ENCODE results near the gene PCSK6. TPM values are rescaled to one million over a fixed set of nuclear protein-coding genes. Genes with fewer than 3 reads are reported as not detected.

Gene PCSK6
- total RNA-seq, 1 donor from 2014 or later: 1.8 TPM

GRCh38 chr15:101413239-101413638 lies 76.3 kb downstream of the PCSK6 start:
- DNase-seq (ENCODE audit: low spot score, unreplicated experiment): no peak
- H3K4me3 Mint-ChIP-seq (ENCODE audit: low read depth): no peak overlapping the region
- H3K27me3 Mint-ChIP-seq: peaks cover 7% of the 10 kb centered on the region
- H3K9me3 Mint-ChIP-seq (ENCODE audit: low read depth): peaks cover 9% of the 10 kb centered on the region
- no peaks in the 10 kb centered on the region for H3K36me3 Mint-ChIP-seq (ENCODE audit: insufficient read depth)
- no peaks in the 10 kb centered on the region for H3K4me1 Mint-ChIP-seq (ENCODE audit: low read depth)
- TF ChIP-seq CTCF (IDR thresholded peaks at IDR 0.05; ENCODE audit: unreplicated experiment): peak; percentile 17
- no peak overlapping the region for H3K27ac Mint-ChIP-seq

GRCh38 chr15:101411581-101411980 lies 77.9 kb downstream of the PCSK6 start:
- Mint-ChIP-seq H3K4me3 (ENCODE audit: low read depth) (no peak overlapping the region), H3K27me3 (peaks cover 9% of the 10 kb centered on the region), H3K36me3 (ENCODE audit: insufficient read depth) (no peaks in the 10 kb centered on the region), H3K4me1 (ENCODE audit: low read depth) (no peaks in the 10 kb centered on the region), H3K9me3 (ENCODE audit: low read depth) (peaks cover 7% of the 10 kb centered on the region), H3K27ac (no peak overlapping the region)
- no peak for DNase-seq (ENCODE audit: low spot score, unreplicated experiment)
- TF ChIP-seq CTCF (IDR thresholded peaks at IDR 0.05; ENCODE audit: unreplicated experiment): no peak

DNA sequence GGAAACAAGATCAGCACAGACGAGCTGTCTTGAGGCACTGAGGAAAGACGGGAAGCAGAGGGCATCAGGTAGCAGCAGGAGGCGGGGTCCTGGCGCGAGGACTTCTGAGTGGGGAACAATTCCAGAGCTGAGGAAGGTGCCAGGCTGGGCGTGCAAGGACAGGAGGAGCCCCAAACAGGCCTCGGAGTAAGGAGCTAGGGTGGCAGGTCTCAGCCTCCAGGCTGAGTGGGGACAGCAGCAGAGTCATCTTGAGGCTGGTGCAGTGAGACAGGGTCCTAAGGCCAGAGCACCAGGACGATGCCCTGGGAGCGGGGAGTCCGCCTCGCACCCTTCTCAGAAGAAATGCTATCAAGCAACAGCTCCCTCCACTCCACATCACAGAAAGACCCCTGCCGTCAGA lies 78.4 kb downstream of the PCSK6 start:
- peaks cover 5% of the 10 kb centered on the region for H3K9me3 Mint-ChIP-seq (ENCODE audit: low read depth)
- TF ChIP-seq CTCF (IDR thresholded peaks at IDR 0.05; ENCODE audit: unreplicated experiment): no peak
- H3K4me1 Mint-ChIP-seq (ENCODE audit: low read depth): no peaks in the 10 kb centered on the region
- H3K27me3 Mint-ChIP-seq: peaks cover 13% of the 10 kb centered on the region
- H3K27ac Mint-ChIP-seq: no peak overlapping the region
- no peak overlapping the region for H3K4me3 Mint-ChIP-seq (ENCODE audit: low read depth)
- DNase-seq (ENCODE audit: low spot score, unreplicated experiment): no peak
- no peaks in the 10 kb centered on the region for H3K36me3 Mint-ChIP-seq (ENCODE audit: insufficient read depth)

GRCh38 chr15:101410612-101411011 lies 78.9 kb downstream of the PCSK6 start:
- Mint-ChIP-seq H3K4me1 (ENCODE audit: low read depth) (no peaks in the 10 kb centered on the region), H3K9me3 (ENCODE audit: low read depth) (peaks cover under 1% of the 10 kb centered on the region), H3K27ac (no peak overlapping the region), H3K36me3 (ENCODE audit: insufficient read depth) (no peaks in the 10 kb centered on the region), H3K4me3 (ENCODE audit: low read depth) (no peak overlapping the region), H3K27me3 (peaks cover 13% of the 10 kb centered on the region)
- TF ChIP-seq CTCF (IDR thresholded peaks at IDR 0.05; ENCODE audit: unreplicated experiment): no peak
- no peak for DNase-seq (ENCODE audit: low spot score, unreplicated experiment)

GRCh38 chr15:101409621-101410020 lies 79.9 kb downstream of the PCSK6 start:
- H3K27ac Mint-ChIP-seq: no peak overlapping the region
- H3K4me1 Mint-ChIP-seq (ENCODE audit: low read depth): no peaks in the 10 kb centered on the region
- H3K4me3 Mint-ChIP-seq (ENCODE audit: low read depth): no peak overlapping the region
- H3K36me3 Mint-ChIP-seq (ENCODE audit: insufficient read depth): no peaks in the 10 kb centered on the region
- no peak for TF ChIP-seq CTCF (IDR thresholded peaks at IDR 0.05; ENCODE audit: unreplicated experiment)
- H3K27me3 Mint-ChIP-seq: peaks cover 13% of the 10 kb centered on the region
- no peak for DNase-seq (ENCODE audit: low spot score, unreplicated experiment)
- H3K9me3 Mint-ChIP-seq (ENCODE audit: low read depth): no peaks in the 10 kb centered on the region

Data from progenitor cell of endocrine pancreas (in vitro differentiated cells).